HG03378 (cell line): ENCODE measurements around the gene ZBED1.
"Not testable (repeated sequence)": the region's sequence is repeated elsewhere in the genome, so short reads cannot be mapped to it uniquely, and the experiment has no call there.

ENCODE experiments used
- ATAC-seq: cut with Tn5 transposase; IDR thresholded peaks from one replicate; pipeline ENCODE4 v1.9.1; 2021; ENCODE audit warnings: mild to moderate bottlenecking, moderate library complexity; ENCODE audit not compliant: unreplicated experiment

Gene ZBED1

GRCh38 chrX:2477313-2477712 lies 23.5 kb downstream of the ZBED1 start:
- ATAC-seq = not testable (repeated sequence)

GRCh38 chrX:2474963-2475726 lies 25.6 kb downstream of the ZBED1 start:
- ATAC-seq = no peak

GRCh38 chrX:2474280-2474962 lies 26.4 kb downstream of the ZBED1 start:
- no peak for ATAC-seq

- not testable (repeated sequence) for ATAC-seq
Observed at GRCh38 chrX:2473064-2473463, 27.7 kb downstream of the ZBED1 start.

DNA sequence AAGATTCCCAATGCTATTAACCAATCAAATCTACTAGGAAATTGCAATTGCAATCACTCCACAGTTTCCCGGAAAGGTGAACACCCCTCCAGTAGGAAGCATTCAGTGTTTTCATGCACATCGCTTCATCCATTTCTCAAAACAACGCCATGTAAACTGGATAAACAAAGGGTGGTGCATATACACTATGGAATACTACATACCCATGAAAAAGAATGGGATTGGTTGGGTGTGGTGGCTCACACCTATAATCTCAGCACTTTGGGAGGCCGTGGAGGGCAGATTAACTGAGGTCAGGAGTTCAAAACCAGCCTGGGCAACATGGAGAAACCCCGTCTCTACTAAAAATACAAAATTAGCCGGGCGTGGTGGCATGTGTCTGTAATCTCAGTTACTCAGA lies 29.1 kb downstream of the ZBED1 start:
- ATAC-seq = no peak

GRCh38 chrX:2471126-2471525 lies 29.6 kb downstream of the ZBED1 start:
- not testable (repeated sequence) for ATAC-seq

DNA sequence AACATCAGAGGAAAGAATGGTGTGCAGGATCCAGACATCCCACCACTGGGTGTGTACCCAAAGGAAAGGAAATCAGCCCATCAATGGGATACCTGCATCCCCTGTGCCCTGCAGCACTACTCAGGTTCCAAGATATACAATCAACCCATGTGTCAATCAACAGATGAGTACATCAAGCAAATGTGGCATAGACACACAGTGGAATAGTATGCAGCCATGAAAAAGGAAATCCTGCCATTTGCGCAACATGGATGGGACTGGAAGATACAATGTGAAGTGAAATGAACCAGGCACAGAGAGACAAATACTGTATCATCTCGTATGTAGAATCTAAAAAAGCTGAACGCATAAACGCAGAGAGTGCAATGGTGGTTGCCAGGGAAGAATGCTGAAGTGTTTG lies 30.9 kb downstream of the ZBED1 start:
- not testable (repeated sequence) for ATAC-seq

DNA sequence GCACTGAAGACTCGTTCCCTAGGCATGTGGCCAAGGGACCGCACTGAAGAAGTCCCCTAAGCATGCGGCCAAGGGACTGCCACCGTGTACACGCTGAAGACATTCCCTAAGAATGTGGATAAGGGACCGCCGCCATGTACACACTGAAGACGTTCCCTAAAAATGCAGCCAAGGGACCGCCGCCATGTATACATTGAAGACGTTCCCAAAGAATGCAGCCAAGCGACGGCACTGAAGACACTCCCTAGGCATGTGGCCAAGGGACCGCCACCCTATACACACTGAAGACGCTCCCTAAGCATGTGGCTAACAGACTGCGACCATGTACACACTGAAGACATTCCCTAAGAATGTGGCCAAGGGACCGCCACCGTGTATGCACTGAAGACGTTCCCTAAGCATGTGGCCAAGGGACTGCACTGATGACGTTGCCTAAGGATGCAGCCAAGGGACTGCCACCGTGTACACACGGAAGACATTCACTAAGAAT lies 31.5 kb downstream of the ZBED1 start:
- ATAC-seq = no peak

- no peak for ATAC-seq
Observed at GRCh38 chrX:2468261-2469195, 32.2 kb downstream of the ZBED1 start.

DNA sequence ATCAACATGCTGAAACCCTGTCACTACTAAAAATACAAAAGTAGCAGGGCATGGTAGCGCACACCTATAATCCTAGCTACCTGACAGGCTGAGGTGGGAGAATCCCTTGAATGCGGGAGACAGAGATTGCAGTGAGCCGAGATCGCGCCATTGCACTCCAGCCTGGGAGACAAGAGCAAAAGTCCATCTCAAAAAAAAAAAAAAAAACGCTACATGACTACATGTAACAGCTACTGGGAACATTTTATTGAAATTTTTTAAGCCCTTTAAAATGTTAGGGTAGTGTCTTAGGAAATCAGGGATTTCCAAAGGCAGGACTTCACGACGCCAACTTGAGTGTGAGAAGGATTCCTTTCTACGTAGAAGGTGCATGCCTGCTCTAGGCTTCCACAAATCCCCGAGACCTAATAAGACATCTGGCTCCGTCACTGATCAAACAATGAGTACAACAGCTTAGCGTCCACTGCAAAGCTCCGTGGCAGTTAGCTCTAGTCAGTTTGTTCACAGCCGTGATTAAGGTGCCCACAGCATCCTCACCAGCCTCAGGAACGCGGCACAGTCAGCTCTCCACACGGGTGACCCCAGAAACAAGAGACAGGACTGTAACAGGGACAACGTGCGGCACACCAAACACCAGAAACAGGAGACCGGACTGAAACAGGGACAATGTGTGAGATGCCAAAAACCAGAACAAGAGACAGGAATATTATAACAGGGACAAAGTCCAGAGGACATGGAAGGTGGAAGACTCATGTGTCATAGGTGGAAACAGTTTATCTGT lies 33.7 kb downstream of the ZBED1 start:
- ATAC-seq = no peak

DNA sequence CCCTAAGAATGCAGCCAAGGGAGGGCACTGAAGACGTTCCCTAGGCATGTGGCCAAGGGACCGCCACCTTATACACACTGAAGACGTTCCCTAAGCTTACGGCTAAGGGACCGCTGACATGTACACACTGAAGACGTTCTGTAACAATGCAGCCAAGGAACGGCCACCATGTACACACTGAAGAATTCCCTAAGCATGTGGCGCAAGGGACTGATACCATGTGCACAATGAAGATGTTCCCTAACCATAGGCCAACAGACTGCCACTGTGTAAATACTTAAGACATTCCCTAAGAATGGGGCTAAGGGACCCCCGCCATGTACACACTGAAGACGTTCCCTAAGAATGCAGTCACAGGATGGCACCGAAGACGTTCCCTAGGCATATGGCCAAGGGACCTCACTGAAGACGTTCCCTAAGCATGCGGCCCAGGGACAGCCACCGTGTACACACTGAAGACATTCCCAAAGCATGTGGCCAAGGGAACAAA lies 36.1 kb downstream of the ZBED1 start:
- ATAC-seq = no peak

- no peak for ATAC-seq
Observed at GRCh38 chrX:2463973-2464676, 36.7 kb downstream of the ZBED1 start.

DNA sequence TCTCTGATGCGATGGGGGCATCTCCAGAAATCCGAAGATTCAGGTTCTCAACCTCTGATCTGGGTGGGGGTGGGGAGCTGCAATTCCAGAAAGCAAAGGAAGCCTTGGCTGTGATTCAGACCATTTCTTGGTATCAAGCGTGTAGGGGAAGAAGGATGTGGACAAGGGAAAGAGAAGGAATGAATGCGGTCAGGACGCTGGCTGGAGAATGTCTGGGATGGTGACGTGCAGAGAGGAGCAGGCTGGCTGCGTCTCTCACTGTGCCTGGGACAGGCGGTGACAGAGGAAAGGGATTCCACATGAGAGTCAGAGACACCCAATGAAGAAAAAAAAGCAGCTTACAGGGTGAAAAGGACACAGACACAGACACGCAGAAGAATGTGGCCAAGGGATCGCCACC lies 37.3 kb downstream of the ZBED1 start:
- ATAC-seq = not testable (repeated sequence)

GRCh38 chrX:2462780-2463179 lies 38.0 kb downstream of the ZBED1 start:
- no peak for ATAC-seq

DNA sequence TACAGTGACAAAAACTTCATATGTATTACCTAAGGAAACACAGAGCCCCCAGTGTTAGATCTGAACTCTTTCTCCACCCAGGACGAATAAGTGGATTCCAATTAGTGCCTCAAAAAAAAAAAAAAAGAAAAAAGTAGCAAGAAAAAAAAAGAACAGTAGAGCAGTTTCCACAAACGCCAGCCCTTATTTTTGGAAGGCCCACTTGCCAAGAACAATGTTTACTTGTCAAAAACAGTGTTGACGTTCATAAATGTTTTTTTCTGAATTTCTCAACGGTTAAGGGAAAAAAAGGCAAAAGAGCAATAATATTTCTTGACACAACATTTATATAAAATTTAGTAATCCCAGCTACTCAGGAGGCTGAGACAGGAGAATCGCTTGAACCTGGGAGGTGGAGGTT lies 38.7 kb downstream of the ZBED1 start:
- no peak for ATAC-seq

- ATAC-seq = no peak
Observed at GRCh38 chrX:2461711-2462016, 39.1 kb downstream of the ZBED1 start.

DNA sequence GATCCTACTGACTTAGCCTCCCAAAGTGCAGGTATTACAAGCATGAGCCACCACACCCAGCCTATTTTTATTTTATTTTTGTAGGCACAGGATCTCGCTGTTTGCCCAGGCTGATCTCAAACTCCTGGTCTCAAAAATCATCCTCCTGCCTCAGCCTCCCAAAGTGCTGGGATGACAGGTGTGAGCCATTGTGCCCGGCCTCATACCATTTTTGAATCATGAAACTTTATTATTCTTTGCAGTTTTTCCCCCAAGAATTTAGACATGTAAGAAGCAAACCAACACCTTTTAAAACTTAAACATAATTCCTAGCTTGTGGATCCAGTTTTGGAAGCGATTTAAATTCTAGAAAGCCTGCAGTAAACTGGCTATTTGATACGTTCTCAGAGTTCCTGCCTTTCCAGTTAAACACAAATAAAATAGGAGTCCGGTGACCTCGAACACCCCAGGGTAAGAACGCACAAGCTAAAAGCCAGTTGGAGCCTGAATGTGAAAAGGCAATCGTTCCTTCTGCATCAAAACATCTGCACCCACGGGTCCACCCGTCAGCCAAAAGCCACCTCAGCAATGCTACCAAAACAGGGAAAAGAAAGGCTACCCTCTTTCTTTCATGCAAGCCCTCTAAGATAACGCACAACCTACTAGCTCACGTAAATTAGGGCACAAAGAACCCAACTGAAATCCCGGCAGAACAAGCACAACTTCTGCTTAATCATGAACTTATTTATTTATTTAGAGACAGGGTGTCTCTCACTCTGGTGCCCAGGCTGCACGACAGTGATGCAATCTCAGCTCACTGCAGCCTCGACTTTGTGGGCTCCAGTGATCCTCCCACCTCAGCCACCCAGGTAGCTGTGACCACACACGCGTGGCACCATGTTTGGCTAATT lies 39.7 kb downstream of the ZBED1 start:
- not testable (repeated sequence) for ATAC-seq

DNA sequence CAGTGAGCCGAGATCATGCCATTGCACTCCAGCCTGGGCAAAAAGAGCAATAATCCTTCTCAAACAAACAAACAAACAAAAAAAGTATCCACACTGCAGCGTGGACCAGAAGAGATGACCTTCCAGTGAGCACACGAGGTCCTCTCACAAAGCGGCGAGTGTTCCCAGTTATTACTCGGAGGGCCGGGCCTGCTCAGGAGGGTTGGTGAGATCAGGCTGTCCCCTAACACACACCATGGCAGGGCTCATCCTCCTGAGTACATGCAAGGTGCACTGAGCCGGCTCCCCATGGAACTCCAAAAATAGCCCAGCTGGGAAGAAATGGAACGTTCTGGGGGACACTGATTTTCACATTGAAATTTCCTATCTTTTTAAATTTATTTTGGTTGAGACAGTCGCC lies 40.7 kb downstream of the ZBED1 start:
- ATAC-seq = not testable (repeated sequence)

DNA sequence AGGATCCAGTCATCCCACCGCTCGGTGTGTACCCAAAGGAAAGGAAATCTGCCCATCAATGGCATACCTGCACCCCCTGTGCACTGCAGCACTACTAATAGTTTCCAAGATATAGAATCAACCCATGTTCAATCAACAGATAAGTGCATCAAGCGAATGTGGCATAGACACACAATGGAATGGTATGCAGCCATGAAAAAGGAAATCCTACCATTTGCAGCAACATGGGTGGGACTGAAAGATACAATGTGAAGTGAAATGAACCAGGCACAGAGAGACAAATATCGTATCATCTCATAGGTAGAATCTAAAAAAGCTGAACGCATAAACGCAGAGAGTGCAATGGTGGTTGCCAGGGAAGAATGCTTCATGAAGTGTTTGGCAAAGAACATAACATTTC lies 42.5 kb downstream of the ZBED1 start:
- no peak for ATAC-seq
